ENCODE results near the gene ANKRD28.

DNA sequence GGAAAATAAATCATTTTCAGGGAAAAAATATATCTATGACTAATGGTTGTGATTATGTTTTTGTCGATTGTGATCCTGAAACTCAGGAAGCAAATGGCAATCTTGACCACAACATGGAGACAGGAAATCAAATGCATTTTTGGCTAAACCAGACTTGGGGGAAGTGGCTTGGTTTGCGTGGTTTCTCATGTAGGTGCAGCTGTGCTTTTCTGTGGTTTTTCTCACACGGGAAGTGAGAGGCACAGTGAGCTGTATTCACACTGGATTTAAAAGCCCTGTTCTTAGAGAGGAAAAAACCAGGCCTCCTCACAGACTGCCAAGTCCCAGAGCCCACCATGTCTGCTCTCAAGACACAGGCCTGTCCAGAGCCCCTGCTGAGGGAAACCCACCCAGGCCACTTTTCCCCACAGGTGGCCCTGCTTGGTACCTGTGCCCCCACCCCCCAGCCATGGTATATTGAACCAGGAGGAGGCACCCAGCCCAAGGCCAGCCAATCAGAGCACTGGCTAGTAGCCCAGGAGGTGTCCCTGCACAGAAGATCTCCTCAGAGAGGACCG lies 150.1 kb downstream of the ANKRD28 start:
- no peak for TF ChIP-seq POLR2AphosphoS5 (IDR thresholded peaks at IDR 0.05; ENCODE audit: borderline replicate concordance, low read depth, low read length)
- no peak for TF ChIP-seq EZH2 (IDR thresholded peaks at IDR 0.05)

All from SK-N-MC (cell line).